OCI-LY1 (cell line): ENCODE measurements around the gene ACRBP.

Experiments used
- H2AFZ ChIP-seq: fragments of 200-600 bp; sonication (generic), shearing (Covaris generic); 2 replicates; pipeline ENCODE4 v1.6.0; 2014; ENCODE audit warnings: antibody characterized with exemption, mild to moderate bottlenecking, low read length
- H3F3A ChIP-seq: fragments of 200-600 bp; sonication (generic), shearing (Covaris generic); 2 replicates; pipeline ENCODE4 v1.6.0; 2014; ENCODE audit warnings: mild to moderate bottlenecking, antibody characterized with exemption, low read length, moderate library complexity; ENCODE audit not compliant: insufficient read depth
- H3K27ac ChIP-seq: fragments of 200-600 bp; sonication (generic); 2 replicates; pipeline ENCODE4 v1.5.1; 2014; ENCODE audit warnings: low read length, mixed run types, mild to moderate bottlenecking, low read depth; ENCODE audit not compliant: poor library complexity, severe bottlenecking
- H3K27me3 ChIP-seq: fragments of 200-600 bp; sonication (generic); 2 replicates; pipeline ENCODE4 v1.6.0; 2014; ENCODE audit warnings: antibody characterized with exemption, mild to moderate bottlenecking, low read length, moderate library complexity; ENCODE audit not compliant: insufficient read depth
- H3K36me3 ChIP-seq: fragments of 200-600 bp; sonication (generic); 2 replicates; pipeline ENCODE4 v1.6.1; 2014; ENCODE audit warnings: mild to moderate bottlenecking, antibody characterized with exemption, low read length, moderate library complexity, mixed read lengths; ENCODE audit not compliant: insufficient read depth
- H3K4me1 ChIP-seq: fragments of 200-600 bp; sonication (generic); 2 replicates; pipeline ENCODE4 v1.5.1; 2014; ENCODE audit warnings: mild to moderate bottlenecking, low read length, moderate library complexity; ENCODE audit not compliant: insufficient read depth, severe bottlenecking
- H3K4me2 ChIP-seq: fragments of 200-600 bp; sonication (generic), shearing (Covaris generic); 2 replicates; pipeline ENCODE4 v1.6.1; 2014; ENCODE audit warnings: low read length
- H3K4me3 ChIP-seq: fragments of 200-600 bp; sonication (generic); 2 replicates; pipeline ENCODE4 v1.5.1; 2014; ENCODE audit warnings: low read length, low read depth, mild to moderate bottlenecking, mixed read lengths; ENCODE audit not compliant: poor library complexity, severe bottlenecking
- H3K79me2 ChIP-seq: fragments of 200-600 bp; shearing (Covaris generic); 2 replicates; pipeline ENCODE4 v1.6.1; 2016; ENCODE audit warnings: mixed run types, low read length, mixed read lengths; ENCODE audit not compliant: insufficient read depth
- H3K9ac ChIP-seq: fragments of 200-600 bp; sonication (generic), shearing (Covaris generic); 2 replicates; pipeline ENCODE4 v1.6.1; 2014; ENCODE audit warnings: mild to moderate bottlenecking, low read length, mixed read lengths
- H3K9me2 ChIP-seq: fragments of 200-600 bp; sonication (generic), shearing (Covaris generic); 2 replicates; pipeline ENCODE4 v1.6.1; 2014; ENCODE audit warnings: low read depth, mild to moderate bottlenecking, low read length, mixed read lengths
- H3K9me3 ChIP-seq: fragments of 200-600 bp; shearing (Covaris generic); 2 replicates; pipeline ENCODE4 v1.6.1; 2014; ENCODE audit warnings: low read length, mixed read lengths
- H4K20me1 ChIP-seq: fragments of 200-600 bp; sonication (generic), shearing (Covaris generic); 2 replicates; pipeline ENCODE4 v1.6.0; 2016; ENCODE audit warnings: mild to moderate bottlenecking, low read length; ENCODE audit not compliant: insufficient read depth
- CTCF ChIP-seq: fragments of 200-600 bp; sonication (generic), shearing (Covaris generic); IDR thresholded peaks from 2 replicates; pipeline ENCODE4 v1.5.1; 2017; ENCODE audit warnings: mild to moderate bottlenecking, antibody characterized with exemption, low read length, moderate library complexity, mixed read lengths
- EZH2 ChIP-seq: fragments of 200-600 bp; sonication (generic), shearing (Covaris generic); IDR thresholded peaks from 2 replicates; pipeline ENCODE4 v1.8.0; 2017; ENCODE audit warnings: borderline replicate concordance, mixed run types, mild to moderate bottlenecking, antibody characterized with exemption, low read length, moderate library complexity, mixed read lengths

Gene ACRBP

GRCh38 chr12:6688999-6689882 lies 42.0 kb upstream of the ACRBP start, which contains the start of gene ZNF384:
TSS of gene ZNF384 (minus strand) at chr12:6689375. CDS start at chr12:6679520, 9,855 bp downstream.
- Histone ChIP-seq H3K9me3 (no peaks in the 10 kb centered on the region), H3F3A (no peaks in the 10 kb centered on the region; the same call in none of the 2 replicates), H3K79me2 (peaks cover 51% of the 10 kb centered on the region), H3K4me2 (peak within 1 kb of the TSS; percentile 99), H3K36me3 (peaks cover 33% of the 10 kb centered on the region), H3K9me2 (no peaks in the 10 kb centered on the region), H3K27ac (peak within 1 kb of the TSS; percentile 88), H2AFZ (no peak within 1 kb of the TSS), H4K20me1 (no peaks in the 10 kb centered on the region), H3K4me3 (peak within 1 kb of the TSS; percentile 96), H3K27me3 (no peaks in the 10 kb centered on the region), H3K4me1 (peaks cover 35% of the 10 kb centered on the region), H3K9ac (peak within 1 kb of the TSS; percentile 98)
- TF ChIP-seq EZH2 (no peak), CTCF (no peak)

DNA sequence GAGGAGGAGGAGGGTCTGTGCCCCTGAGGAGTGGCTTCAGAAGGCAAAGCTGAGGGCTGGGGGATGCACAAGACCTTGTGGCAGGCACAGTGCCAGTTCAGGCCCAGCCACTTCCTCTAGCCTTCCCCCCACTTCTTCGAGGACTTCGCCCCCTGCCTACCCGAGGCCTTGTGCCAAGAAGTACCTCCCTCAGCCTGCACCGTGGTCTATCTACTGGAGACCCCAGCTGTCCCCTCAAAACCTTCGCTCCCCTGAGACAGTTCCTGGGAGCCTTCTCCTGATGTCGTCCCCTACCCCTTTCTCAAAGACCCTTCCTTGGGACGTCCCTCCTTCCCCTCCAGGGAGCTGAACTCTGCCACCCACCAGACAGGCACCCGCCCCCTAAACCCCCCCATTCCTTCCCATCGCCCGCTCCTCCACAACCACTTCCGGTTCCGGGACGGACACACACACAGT lies 41.3 kb upstream of the ACRBP start:
- Histone ChIP-seq H3K36me3 (peaks cover 40% of the 10 kb centered on the region), H3K27ac (peak overlapping the region; percentile 88), H3K27me3 (no peaks in the 10 kb centered on the region), H3K4me3 (peak overlapping the region; percentile 96), H2AFZ (no peak overlapping the region), H3K9me2 (no peaks in the 10 kb centered on the region), H3K79me2 (peaks cover 57% of the 10 kb centered on the region), H4K20me1 (no peaks in the 10 kb centered on the region), H3K9me3 (no peaks in the 10 kb centered on the region), H3K9ac (peak overlapping the region; percentile 98), H3F3A (no peaks in the 10 kb centered on the region; the same call in none of the 2 replicates), H3K4me2 (peak overlapping the region; percentile 99), H3K4me1 (peaks cover 35% of the 10 kb centered on the region)
- TF ChIP-seq CTCF (no peak), EZH2 (no peak)

GRCh38 chr12:6685814-6686213 lies 38.6 kb upstream of the ACRBP start:
- Histone ChIP-seq H3K4me2 (no peak overlapping the region), H4K20me1 (no peaks in the 10 kb centered on the region), H3K9ac (no peak overlapping the region), H3K36me3 (peaks cover 57% of the 10 kb centered on the region), H3K4me1 (peaks cover 30% of the 10 kb centered on the region), H3K4me3 (no peak overlapping the region), H3K9me3 (no peaks in the 10 kb centered on the region), H3K27ac (no peak overlapping the region), H3K9me2 (no peaks in the 10 kb centered on the region), H2AFZ (no peak overlapping the region), H3F3A (no peaks in the 10 kb centered on the region; the same call in none of the 2 replicates), H3K79me2 (peaks cover 80% of the 10 kb centered on the region), H3K27me3 (no peaks in the 10 kb centered on the region)
- TF ChIP-seq EZH2 (no peak), CTCF (no peak)
